HCT116 (cell line): ENCODE results near the gene CPT1B. TPM values are rescaled to one million over a fixed set of nuclear protein-coding genes. Genes with fewer than 3 reads are reported as not detected.

Source experiments
- ATAC-seq: fragments of 200-7000 bp; cut with Tn5 transposase; 2 replicates; pipeline ENCODE4 v1.9.1; 2020; ENCODE audit warnings: mild to moderate bottlenecking, moderate library complexity
- BruUV-seq: library from RNA; stranded (reverse); fragments of 400-500 nt; replicated peaks from 2 replicates; lab custom pipeline; 2021; lab: Mats Ljungman, UMichigan
- CTCF ChIA-PET: fragments of 300-600 bp; sonication (Branson Sonifier 250); formaldehyde crosslinking; loops from one replicate; lab custom pipeline; 2021; ENCODE audit warnings: antibody characterized with exemption; lab: Charles Lee
- POLR2A ChIA-PET: fragments of 300-600, 350-600 bp; sonication (Branson Sonifier 250); formaldehyde crosslinking; loops from one replicate; lab custom pipeline; 2021; ENCODE audit warnings: antibody characterized with exemption; lab: Charles Lee
- RAD21 ChIA-PET, 2 experiments: fragments of 300-600 bp; sonication (Branson Sonifier 250); formaldehyde crosslinking; loops; one replicate each; lab custom pipeline; 2023; ENCODE audit warnings: low total read pairs in 2 of 2; ENCODE audit not compliant: uncharacterized antibody in 2 of 2, unreplicated experiment in 2 of 2, low non-redundant PET in 1 of 2; lab: Charles Lee
- DNase-seq: peaks from one replicate; pipeline ENCODE4 v3.0.0-alpha.2; 2010; ENCODE audit warnings: low read depth, low spot score
- H2AFZ ChIP-seq: fragments of 200-600 bp; shearing (Covaris generic), sonication (generic); 2 replicates; pipeline ENCODE4 v1.6.1; 2017; ENCODE audit warnings: low read depth, mixed run types, mixed read lengths, antibody characterized with exemption, low read length; ENCODE audit not compliant: poor library complexity, severe bottlenecking
- H3K27ac ChIP-seq: 2 replicates; pipeline ENCODE4 v1.5.1; 2012; ENCODE audit warnings: low read depth, low read length
- H3K27me3 ChIP-seq: fragments of 200-600 bp; sonication (generic); 2 replicates; pipeline ENCODE4 v1.6.1; 2016; ENCODE audit warnings: mixed run types, low read length, mixed read lengths; ENCODE audit not compliant: insufficient read depth
- H3K36me3 ChIP-seq, 2 experiments: fragments of 200-500 bp in 1 of 2; fragments of 200-600 bp in 1 of 2; sonication (Bioruptor generic) in 1 of 2; sonication (generic) in 1 of 2; 2 replicates each; pipeline versions ENCODE4 v1.5.1 to v1.6.1; 2014 to 2016; ENCODE audit warnings: low read length in 2 of 2, inconsistent platforms in 1 of 2, mixed read lengths in 1 of 2, mixed run types in 1 of 2; ENCODE audit not compliant: insufficient read depth in 2 of 2, control insufficient read depth in 1 of 2
- H3K4me1 ChIP-seq, 2 experiments: fragments of 200-600 bp in 1 of 2; sonication (generic) in 1 of 2; 2 replicates each; pipeline versions ENCODE4 v1.5.1 to v1.6.1; 2012 to 2017; ENCODE audit warnings: low read length in 2 of 2, inconsistent platforms in 1 of 2, mild to moderate bottlenecking in 1 of 2, mixed read lengths in 1 of 2, mixed run types in 1 of 2, moderate library complexity in 1 of 2; ENCODE audit not compliant: insufficient read depth in 2 of 2, control insufficient read depth in 1 of 2
- H3K4me2 ChIP-seq: fragments of 200-600 bp; sonication (generic); 2 replicates; pipeline ENCODE4 v1.6.1; 2017; ENCODE audit warnings: mixed run types, low read length, mixed read lengths
- H3K4me3 ChIP-seq, 2 experiments: fragments of 200-600 bp in 1 of 2; sonication (generic) in 1 of 2; replicated peaks in 1 of 2; 2 replicates each; pipeline ENCODE4 v1.5.1; 2011 to 2016; ENCODE audit warnings: low read length in 2 of 2, control low read depth in 1 of 2, low read depth in 1 of 2, mild to moderate bottlenecking in 1 of 2, mixed read lengths in 1 of 2, mixed run types in 1 of 2
- H3K79me2 ChIP-seq: fragments of 200-600 bp; sonication (generic); 2 replicates; pipeline ENCODE4 v1.6.1; 2017; ENCODE audit warnings: mild to moderate bottlenecking, mixed run types, low read length, moderate library complexity, mixed read lengths; ENCODE audit not compliant: insufficient read depth
- H3K9ac ChIP-seq: fragments of 200-600 bp; sonication (generic); 2 replicates; pipeline ENCODE4 v1.6.1; 2016; ENCODE audit warnings: low read length, mixed read lengths
- H3K9me2 ChIP-seq: fragments of 200-600 bp; sonication (generic), shearing (Covaris generic); 2 replicates; pipeline ENCODE4 v1.6.1; 2017; ENCODE audit warnings: mixed run types, mild to moderate bottlenecking, moderate library complexity; ENCODE audit not compliant: insufficient read depth
- H3K9me3 ChIP-seq, 2 experiments: fragments of 200-500 bp in 1 of 2; fragments of 200-600 bp in 1 of 2; sonication (Bioruptor generic) in 1 of 2; sonication (generic) in 1 of 2; 2 replicates each; pipeline ENCODE4 v1.6.1; 2014 to 2017; ENCODE audit warnings: low read length in 2 of 2, mixed read lengths in 2 of 2, inconsistent platforms in 1 of 2, low read depth in 1 of 2, mild to moderate bottlenecking in 1 of 2, mixed run types in 1 of 2, moderate library complexity in 1 of 2; ENCODE audit not compliant: control insufficient read depth in 1 of 2, insufficient read depth in 1 of 2
- H4K20me1 ChIP-seq: fragments of 200-600 bp; sonication (generic), shearing (Covaris generic); 2 replicates; pipeline ENCODE4 v1.6.1; 2017; ENCODE audit warnings: mixed run types, mild to moderate bottlenecking, moderate library complexity; ENCODE audit not compliant: insufficient read depth
- ELF1 ChIP-seq: IDR thresholded peaks from 2 replicates; pipeline ENCODE4 v1.6.1; 2012; ENCODE audit warnings: low read depth, borderline replicate concordance
- EZH2 ChIP-seq: fragments of 200-600 bp; sonication (generic); IDR thresholded peaks from 2 replicates; pipeline ENCODE4 v1.6.1; 2017; ENCODE audit warnings: antibody characterized with exemption, mixed run types
- FOSL1 ChIP-seq: IDR thresholded peaks from 2 replicates; pipeline ENCODE4 v1.6.1; 2012; ENCODE audit warnings: low read depth
- MAX ChIP-seq: IDR thresholded peaks from 2 replicates; pipeline ENCODE4 v1.6.1; 2012
- POLR2A ChIP-seq: IDR thresholded peaks from 2 replicates; pipeline ENCODE4 v1.7.0; 2011; ENCODE audit warnings: borderline replicate concordance; ENCODE audit not compliant: insufficient read depth, insufficient read length; ENCODE audit errors: extremely low read depth
- POLR2AphosphoS5 ChIP-seq: IDR thresholded peaks from 2 replicates; pipeline ENCODE4 v1.6.1; 2011; ENCODE audit warnings: mild to moderate bottlenecking, low read depth, low read length, moderate library complexity
- SRF ChIP-seq: IDR thresholded peaks from 2 replicates; pipeline ENCODE4 v1.6.1; 2012; ENCODE audit warnings: low read depth
- intact Hi-C: fragments of 100-400 bp; cut with micrococcal nuclease; formaldehyde crosslinking; loops from 2 replicates; pipeline ENCODE4 v1.10.0; 2022
- total RNA-seq: library from RNA; stranded (reverse); gene quantifications from one replicate; pipeline ENCODE4 v1.2.1, GENCODE V29; 2021; ENCODE audit not compliant: unreplicated experiment

CPT1B gene
- total RNA-seq, 1 experiment from 2014 or later, result 35.1 TPM

DNA sequence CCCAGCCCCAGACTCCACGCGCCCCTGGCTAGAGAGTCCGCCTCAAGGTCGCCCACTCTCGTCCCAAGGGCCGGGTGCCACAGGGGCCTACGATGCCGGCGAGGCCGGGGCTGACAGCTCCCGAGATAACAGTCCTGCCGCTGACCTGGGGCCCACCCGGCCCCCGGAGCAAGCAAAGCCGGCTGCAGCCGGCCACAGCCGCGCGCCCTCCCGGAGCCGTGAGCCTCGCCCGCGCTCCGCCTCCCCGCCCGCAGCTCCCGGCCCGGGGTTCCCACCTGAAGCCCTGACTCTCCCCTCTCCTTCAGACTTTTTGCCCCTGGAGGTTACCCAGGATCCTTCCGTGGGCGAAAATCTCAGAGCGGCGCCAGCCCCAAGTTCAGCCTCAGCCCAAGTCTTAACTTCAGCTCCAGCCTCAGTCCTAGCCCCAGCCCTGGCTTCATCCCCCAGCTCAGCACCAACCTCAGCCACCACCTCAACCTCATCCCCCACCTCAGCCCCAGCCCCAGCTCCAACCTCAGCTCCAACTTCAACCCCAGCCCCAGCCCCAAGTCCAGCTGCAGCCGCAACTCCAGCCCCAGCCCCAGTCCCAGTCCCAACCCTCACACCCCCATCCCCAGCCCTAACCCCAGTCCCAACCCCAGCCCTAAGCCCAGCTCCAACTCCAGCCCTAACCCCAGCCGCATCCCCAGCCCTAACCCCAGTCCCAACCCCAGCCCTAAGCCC lies 30.8 kb downstream of the CPT1B start:
- no peak overlapping the region for H2AFZ ChIP-seq
- no peak overlapping the region for H3K9ac ChIP-seq
- H3K9me3 ChIP-seq, result no peaks in the 10 kb centered on the region
- BruUV-seq, result no TSS peak
- H3K4me1 ChIP-seq, result peaks cover 10 to 18% of the 10 kb centered on the region in 2 experiments; a peak in 3 of 4 replicates
- ATAC-seq (no peak), DNase-seq (no peak)
- no peaks in the 10 kb centered on the region for H4K20me1 ChIP-seq
- intact Hi-C loops, result no loop called here
- POLR2A ChIA-PET, result no interaction called here
- H3K9me2 ChIP-seq, result no peaks in the 10 kb centered on the region
- H3K79me2 ChIP-seq, result no peaks in the 10 kb centered on the region
- RAD21 ChIA-PET, result no interaction called here
- CTCF ChIA-PET, result interaction anchor here (0.7 to 1.6 kb wide), 2 partner anchors 15 to 22 kb away, joined by 3 to 5 read pairs; partner anchors contain the start of genes SCO2 and SYCE3
- H3K27me3 ChIP-seq, result no peaks in the 10 kb centered on the region
- no peak for TF ChIP-seq POLR2AphosphoS5
- no peak for TF ChIP-seq FOSL1
- no peak for TF ChIP-seq SRF
- TF ChIP-seq MAX, result no peak
- TF ChIP-seq EZH2, result no peak
- TF ChIP-seq POLR2A, result no peak
- TF ChIP-seq ELF1, result no peak
- no peaks in the 10 kb centered on the region for H3K36me3 ChIP-seq
- no peak overlapping the region for H3K4me3 ChIP-seq
- no peak overlapping the region for H3K27ac ChIP-seq
- no peak overlapping the region for H3K4me2 ChIP-seq
